B cell (primary cell): ENCODE measurements around the gene STPG4. TPM values are rescaled to one million over a fixed set of nuclear protein-coding genes. Genes with fewer than 3 reads are reported as not detected.

Experiments used
- ATAC-seq: fragments of 200-7000 bp; cut with Tn5 transposase; one replicate; pipeline ENCODE4 v1.10.0; 2021; ENCODE audit warnings: low read depth, mild to moderate bottlenecking, moderate number of reproducible peaks, moderate library complexity
- CTCF ChIA-PET: fragments of 350-600 bp; sonication (Branson Sonifier 250); formaldehyde crosslinking; loops from one replicate; lab custom pipeline; 2021; ENCODE audit warnings: antibody characterized with exemption, inconsistent platforms; lab: Charles Lee
- POLR2A ChIA-PET: fragments of 350-600 bp; sonication (Branson Sonifier 250); formaldehyde crosslinking; loops from one replicate; lab custom pipeline; 2021; ENCODE audit warnings: antibody characterized with exemption; lab: Charles Lee
- DNase-seq: peaks from one replicate; pipeline ENCODE4 v3.0.0; 2013
- H2AFZ ChIP-seq: 2 replicates; pipeline ENCODE4 v1.6.1; 2012; ENCODE audit warnings: mild to moderate bottlenecking, low read depth, low read length; ENCODE audit not compliant: insufficient read depth, poor library complexity, severe bottlenecking
- H3K27ac ChIP-seq, 2 donors: 1 replicate in 1 of 2; 2 replicates in 1 of 2; pipeline ENCODE4 v1.5.1; 2012 to 2013; ENCODE audit warnings: low read length in 2 of 2, mild to moderate bottlenecking in 2 of 2, moderate library complexity in 1 of 2
- H3K27me3 ChIP-seq, 4 experiments: fragments of 200-600 bp in 1 of 4; sonication (generic) in 1 of 4; replicated peaks in 1 of 4; 1 replicate in 2 of 4; 2 replicates in 2 of 4; pipeline versions ENCODE4 v1.6.1 to v1.7.0; 2013 to 2016; ENCODE audit warnings: low read length in 3 of 4, mild to moderate bottlenecking in 2 of 4, mixed read lengths in 1 of 4, moderate library complexity in 1 of 4; ENCODE audit not compliant: insufficient read depth in 4 of 4, control insufficient read depth in 3 of 4; ENCODE audit errors: control extremely low read depth in 1 of 4
- H3K36me3 ChIP-seq, 2 experiments: replicated peaks in 1 of 2; 1 replicate in 1 of 2; 2 replicates in 1 of 2; pipeline versions ENCODE4 v1.6.1 to v1.7.1; 2013; ENCODE audit warnings: low read length in 1 of 2; ENCODE audit not compliant: insufficient read depth in 2 of 2, control insufficient read depth in 1 of 2; ENCODE audit errors: control extremely low read depth in 1 of 2, extremely low read depth in 1 of 2
- H3K4me1 ChIP-seq, 2 donors: fragments of 200-600 bp in 1 of 2; sonication (generic) in 1 of 2; 1 replicate in 1 of 2; 2 replicates in 1 of 2; pipeline versions ENCODE4 v1.5.1 to v1.6.1; 2013 to 2017; ENCODE audit warnings: low read length in 2 of 2; ENCODE audit not compliant: control insufficient read depth in 2 of 2, insufficient read depth in 2 of 2
- H3K4me2 ChIP-seq: replicated peaks from 2 replicates; pipeline ENCODE3; 2012; ENCODE audit warnings: mild to moderate bottlenecking, low read depth, low read length; ENCODE audit not compliant: poor library complexity, severe bottlenecking
- H3K4me3 ChIP-seq, 5 experiments: fragments of 200-600 bp in 1 of 5; sonication (generic) in 1 of 5; 1 replicate in 3 of 5; 2 replicates in 2 of 5; pipeline versions ENCODE4 v1.5.1 to v1.7.0; 2011 to 2016; ENCODE audit warnings: low read length in 4 of 5, mild to moderate bottlenecking in 4 of 5, low read depth in 2 of 5, control low read depth in 1 of 5, moderate library complexity in 1 of 5; ENCODE audit not compliant: insufficient read depth in 1 of 5; ENCODE audit errors: control extremely low read depth in 1 of 5, extremely low read depth in 1 of 5
- H3K79me2 ChIP-seq: fragments of 200-600 bp; sonication (generic); one replicate; pipeline ENCODE4 v1.6.0; 2016; ENCODE audit warnings: low read length; ENCODE audit not compliant: control insufficient read depth, insufficient read depth
- H3K9ac ChIP-seq: fragments of 200-600 bp; sonication (generic); 2 replicates; pipeline ENCODE4 v1.6.1; 2017; ENCODE audit warnings: mild to moderate bottlenecking, low read length, moderate library complexity
- H3K9me3 ChIP-seq, 3 donors: one replicate each; pipeline versions ENCODE4 v1.6.1 to v1.7.1; 2013; ENCODE audit warnings: low read length in 2 of 3; ENCODE audit not compliant: control insufficient read depth in 2 of 3, insufficient read depth in 1 of 3; ENCODE audit errors: control extremely low read depth in 1 of 3
- H4K20me1 ChIP-seq: 2 replicates; pipeline ENCODE4 v1.6.0; 2012; ENCODE audit warnings: mild to moderate bottlenecking, low read length; ENCODE audit not compliant: insufficient read depth, control insufficient read depth, poor library complexity, severe bottlenecking
- H3K27ac Mint-ChIP-seq: one replicate; pipeline ENCODE4 v1.8.0; 2021; ENCODE audit warnings: mixed read lengths
- H3K27me3 Mint-ChIP-seq: one replicate; pipeline ENCODE4 v1.8.0; 2021; ENCODE audit warnings: mixed read lengths
- H3K4me1 Mint-ChIP-seq: one replicate; pipeline ENCODE4 v1.8.0; 2021; ENCODE audit warnings: mixed read lengths
- H3K4me3 Mint-ChIP-seq: one replicate; pipeline ENCODE4 v1.8.0; 2021; ENCODE audit warnings: mixed read lengths
- H3K9me3 Mint-ChIP-seq: one replicate; pipeline ENCODE4 v1.8.0; 2022; ENCODE audit warnings: mixed read lengths; ENCODE audit not compliant: insufficient read depth
- EZH2 ChIP-seq: IDR thresholded peaks from 2 replicates; pipeline ENCODE4 v1.6.1; 2012; ENCODE audit warnings: borderline replicate concordance, low read depth, mild to moderate bottlenecking, moderate library complexity, low read length; ENCODE audit not compliant: insufficient read depth, poor library complexity, severe bottlenecking
- whole genome bisulfite sequencing: methylation state at CpG from one replicate; pipeline ENCODE4 v1.1.5; 2013; ENCODE audit warnings: missing lambda C conversion rate; ENCODE audit not compliant: insufficient coverage; 5-methylcytosine and 5-hydroxymethylcytosine counted together
- intact Hi-C: fragments of 100-400 bp; cut with micrococcal nuclease; formaldehyde crosslinking; loops from one replicate; pipeline ENCODE4 v1.10.0; 2022
- polyA plus RNA-seq: library from polyadenylated mRNA; depleted of rRNA; stranded (reverse); fragments of >200 nt; gene quantifications from 2 replicates; pipeline ENCODE4 v1.2.3, GENCODE V29; 2012
- total RNA-seq, 2 donors: library from RNA; stranded (reverse); fragments of 120-200 nt in 1 of 2; gene quantifications; 1 replicate in 1 of 2; 2 replicates in 1 of 2; pipeline versions ENCODE4 v1.2.3 to v1.2.4, GENCODE V29; 2013 to 2022
- TF ChIP-seq, protein P1 (sequence below): fragments of 200-600 bp; IDR thresholded peaks from one replicate; pipeline ENCODE4 v1.8.0; 2022; ENCODE audit warnings: antibody characterized with exemption, mild to moderate bottlenecking

Gene STPG4
- total and polyA plus RNA-seq, 2 donors (not counting 1 experiment from before 2014, with no cell fraction given), result 0.31 to 0.79 TPM

DNA sequence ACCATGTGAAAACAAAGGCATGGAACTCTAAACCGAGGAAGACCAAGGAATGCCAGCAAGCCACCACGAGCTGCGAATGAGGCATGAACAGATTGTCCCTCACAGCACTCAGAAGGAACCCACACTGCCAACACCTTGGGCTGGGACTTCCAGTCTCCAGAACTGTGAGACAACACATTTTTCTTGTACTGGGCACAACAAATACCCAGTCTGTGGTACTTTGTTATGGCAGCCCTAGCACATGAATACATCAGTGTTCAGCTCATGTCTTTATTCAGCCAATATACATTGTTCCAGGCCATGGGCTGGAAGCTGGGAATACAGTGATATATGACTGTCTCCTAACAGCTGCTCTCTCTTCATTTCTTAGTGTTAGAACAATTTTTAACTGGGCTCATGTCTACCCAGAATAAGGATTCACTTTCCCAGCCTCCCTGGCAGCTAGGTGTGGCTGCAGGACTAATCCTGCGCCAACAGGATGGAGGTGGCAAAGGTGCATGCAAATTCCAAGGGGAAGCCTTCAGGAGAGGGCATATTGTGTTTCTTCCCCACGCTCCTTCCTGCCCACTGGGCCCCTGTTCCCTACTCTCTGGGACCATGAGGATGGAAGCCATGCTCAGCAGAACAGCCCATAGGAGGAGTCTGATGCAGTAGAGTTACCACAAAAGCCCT is 59.6 kb downstream of the STPG4 start:
- no peaks in the 10 kb centered on the region for H3K9me3 Mint-ChIP-seq
- no peak overlapping the region for H3K4me2 ChIP-seq
- H3K4me1 ChIP-seq, result peaks cover 3 to 4% of the 10 kb centered on the region in 2 donors
- no peak overlapping the region for H3K4me3 ChIP-seq
- H2AFZ ChIP-seq, result no peak overlapping the region
- H3K9me3 ChIP-seq, result no peaks in the 10 kb centered on the region
- ChIA-PET CTCF (no interaction called here), POLR2A (no interaction called here)
- no peaks in the 10 kb centered on the region for H4K20me1 ChIP-seq
- H3K27me3 Mint-ChIP-seq, result no peaks in the 10 kb centered on the region
- H3K9ac ChIP-seq, result no peak overlapping the region
- ATAC-seq (no peak), DNase-seq (no peak)
- H3K36me3 ChIP-seq, result no peaks in the 10 kb centered on the region
- H3K27ac ChIP-seq, result no peak overlapping the region
- H3K79me2 ChIP-seq, result no peaks in the 10 kb centered on the region
- no peak overlapping the region for H3K27ac Mint-ChIP-seq
- H3K4me3 Mint-ChIP-seq, result no peak overlapping the region
- no peaks in the 10 kb centered on the region for H3K27me3 ChIP-seq
- peaks cover 2% of the 10 kb centered on the region for H3K4me1 Mint-ChIP-seq
- TF ChIP-seq EZH2, result no peak
- TF ChIP-seq, protein P1, sequence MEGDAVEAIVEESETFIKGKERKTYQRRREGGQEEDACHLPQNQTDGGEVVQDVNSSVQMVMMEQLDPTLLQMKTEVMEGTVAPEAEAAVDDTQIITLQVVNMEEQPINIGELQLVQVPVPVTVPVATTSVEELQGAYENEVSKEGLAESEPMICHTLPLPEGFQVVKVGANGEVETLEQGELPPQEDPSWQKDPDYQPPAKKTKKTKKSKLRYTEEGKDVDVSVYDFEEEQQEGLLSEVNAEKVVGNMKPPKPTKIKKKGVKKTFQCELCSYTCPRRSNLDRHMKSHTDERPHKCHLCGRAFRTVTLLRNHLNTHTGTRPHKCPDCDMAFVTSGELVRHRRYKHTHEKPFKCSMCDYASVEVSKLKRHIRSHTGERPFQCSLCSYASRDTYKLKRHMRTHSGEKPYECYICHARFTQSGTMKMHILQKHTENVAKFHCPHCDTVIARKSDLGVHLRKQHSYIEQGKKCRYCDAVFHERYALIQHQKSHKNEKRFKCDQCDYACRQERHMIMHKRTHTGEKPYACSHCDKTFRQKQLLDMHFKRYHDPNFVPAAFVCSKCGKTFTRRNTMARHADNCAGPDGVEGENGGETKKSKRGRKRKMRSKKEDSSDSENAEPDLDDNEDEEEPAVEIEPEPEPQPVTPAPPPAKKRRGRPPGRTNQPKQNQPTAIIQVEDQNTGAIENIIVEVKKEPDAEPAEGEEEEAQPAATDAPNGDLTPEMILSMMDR, result no peak
- WGBS, result 93% methylated on average over 4 of the region's 5 CpGs
- intact Hi-C loops, result no loop called here

- 97% methylated on average over 3 of the region's 7 CpGs for WGBS
- ATAC-seq (no peak), DNase-seq (no peak)
- Mint-ChIP-seq H3K9me3 (no peaks in the 10 kb centered on the region), H3K4me1 (peaks cover 4% of the 10 kb centered on the region), H3K27ac (no peak overlapping the region), H3K27me3 (peaks cover 3% of the 10 kb centered on the region), H3K4me3 (no peak overlapping the region)
- TF ChIP-seq, protein P1, result no peak
- TF ChIP-seq EZH2, result no peak
- ChIA-PET POLR2A (no interaction called here), CTCF (no interaction called here)
- no peaks in the 10 kb centered on the region for H3K27me3 ChIP-seq
- H3K4me1 ChIP-seq, result peaks cover 4 to 5% of the 10 kb centered on the region in 2 donors
- no peaks in the 10 kb centered on the region for H3K79me2 ChIP-seq
- no peak overlapping the region for H3K27ac ChIP-seq
- intact Hi-C loops, result no loop called here
- no peak overlapping the region for H3K4me3 ChIP-seq
- no peaks in the 10 kb centered on the region for H3K36me3 ChIP-seq
- no peaks in the 10 kb centered on the region for H3K9me3 ChIP-seq
- H4K20me1 ChIP-seq, result no peaks in the 10 kb centered on the region
- H3K4me2 ChIP-seq, result no peak overlapping the region
- H3K9ac ChIP-seq, result no peak overlapping the region
- no peak overlapping the region for H2AFZ ChIP-seq
These were observed 60.5 kb downstream of the STPG4 start for GRCh38 chr2:47094511-47095142.
